Mucosa of descending colon (tissue), 3 donors: ENCODE results near the gene SPART. TPM values are rescaled to one million over a fixed set of nuclear protein-coding genes. Genes with fewer than 3 reads are reported as not detected.

Experiments used
- ATAC-seq: fragments of 200-7000 bp; cut with Tn5 transposase; one replicate; pipeline ENCODE4 v1.9.1; 2020; ENCODE audit warnings: mild to moderate bottlenecking, moderate library complexity
- DNase-seq, 3 donors: peaks; one replicate each; pipeline ENCODE4 v3.0.0-alpha.2; 2020
- H3K36me3 ChIP-seq: fragments of 200-600 bp; one replicate; pipeline ENCODE4 v1.8.0; 2021; ENCODE audit warnings: low read depth, mild to moderate bottlenecking
- H3K4me1 ChIP-seq: fragments of 200-600 bp; one replicate; pipeline ENCODE4 v1.8.0; 2021; ENCODE audit warnings: low read depth, mild to moderate bottlenecking
- H3K4me3 ChIP-seq: fragments of 200-600 bp; one replicate; pipeline ENCODE4 v1.8.0; 2021; ENCODE audit warnings: mild to moderate bottlenecking
- H3K9me3 ChIP-seq: fragments of 200-600 bp; one replicate; pipeline ENCODE4 v1.8.0; 2021; ENCODE audit warnings: mild to moderate bottlenecking
- intact Hi-C, 2 donors: fragments of 100-400 bp; cut with DNase I in 1 of 2; cut with micrococcal nuclease in 1 of 2; formaldehyde crosslinking; loops; one replicate each; pipeline versions ENCODE4 v1.11.0 to v1.11.1; 2022; cut with DNase I, micrococcal nuclease
- total RNA-seq, 3 donors: library from RNA; stranded (reverse); fragmentation: NEBNext Ultra II Directional in 2 of 3; extraction: Animal tissue kit (Norgen Biotek cat#: 25700) in 2 of 3; gene quantifications; one replicate each; pipeline versions ENCODE4 v1.2.1 to v1.2.4, GENCODE V29; 2021 to 2023
- TF ChIP-seq, protein P1 (sequence below): fragments of 200-600 bp; IDR thresholded peaks from one replicate; pipeline ENCODE4 v1.8.0; 2022; ENCODE audit warnings: antibody characterized with exemption, mild to moderate bottlenecking
- donor health status: DM: no; HTN: no; CAD: no; lungs with moderate emphysema.
- donor health status: DM: no; HTN: no; CAD: no.
- donor health status: DM: no; HTN: yes; CAD: no.

SPART gene
- total RNA-seq, 3 donors from 2014 or later: 6.0 to 93.4 (median 13.4) TPM

DNA sequence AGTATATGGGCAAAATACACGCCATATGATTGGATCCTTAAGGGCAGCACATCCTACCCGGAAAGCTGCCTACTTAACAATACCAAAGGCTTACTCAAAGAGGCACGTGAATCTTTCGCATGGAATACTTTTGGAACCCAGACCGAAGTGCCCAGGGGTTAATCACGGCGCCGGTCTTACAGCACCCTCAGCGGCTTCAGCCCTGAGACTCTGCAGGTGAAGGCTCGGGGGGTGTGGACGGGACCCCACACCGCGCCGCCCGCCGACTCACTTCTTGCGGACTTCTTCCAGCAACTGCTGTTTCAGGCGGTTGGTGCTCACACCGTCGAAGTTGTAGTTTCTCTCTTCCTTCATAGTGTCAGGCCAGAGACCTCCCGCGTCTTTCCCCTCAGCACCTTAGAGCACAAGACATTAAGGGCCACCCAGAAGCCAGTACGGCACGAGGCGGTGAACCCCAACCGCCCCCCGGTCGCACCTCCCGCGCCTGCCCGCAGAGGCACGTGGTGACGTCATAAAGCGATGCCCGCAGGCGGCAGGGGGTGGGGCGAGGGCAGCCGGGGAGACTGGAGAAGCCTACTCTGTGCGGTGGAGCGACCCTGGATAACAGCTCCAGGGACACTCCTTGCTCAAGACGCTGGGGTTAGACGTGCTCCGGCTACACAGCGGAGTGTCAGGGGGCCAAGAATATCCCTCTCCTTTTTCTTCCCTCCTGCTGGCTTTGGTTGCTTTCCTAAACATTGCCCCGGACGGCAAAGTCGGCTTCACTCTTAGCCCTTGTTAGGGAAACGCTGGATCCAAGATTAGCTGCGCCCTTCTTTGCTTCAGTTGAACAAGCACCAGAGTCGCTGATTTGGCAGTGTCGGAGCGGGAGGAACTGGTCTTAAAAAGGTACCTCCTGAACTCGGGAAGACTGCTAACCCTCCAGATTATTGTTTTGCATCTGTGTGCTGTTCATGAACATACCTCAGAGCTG is 48.5 kb downstream of the SPART start, which contains the start of gene CCDC169:
CCDC169 (minus strand) TSS at position 449 of the 973 bp plus-strand sequence; CDS start at position 354, 95 bp downstream.
- H3K36me3 ChIP-seq: no peaks in the 10 kb centered on the region
- H3K9me3 ChIP-seq: no peaks in the 10 kb centered on the region
- TF ChIP-seq, protein P1, sequence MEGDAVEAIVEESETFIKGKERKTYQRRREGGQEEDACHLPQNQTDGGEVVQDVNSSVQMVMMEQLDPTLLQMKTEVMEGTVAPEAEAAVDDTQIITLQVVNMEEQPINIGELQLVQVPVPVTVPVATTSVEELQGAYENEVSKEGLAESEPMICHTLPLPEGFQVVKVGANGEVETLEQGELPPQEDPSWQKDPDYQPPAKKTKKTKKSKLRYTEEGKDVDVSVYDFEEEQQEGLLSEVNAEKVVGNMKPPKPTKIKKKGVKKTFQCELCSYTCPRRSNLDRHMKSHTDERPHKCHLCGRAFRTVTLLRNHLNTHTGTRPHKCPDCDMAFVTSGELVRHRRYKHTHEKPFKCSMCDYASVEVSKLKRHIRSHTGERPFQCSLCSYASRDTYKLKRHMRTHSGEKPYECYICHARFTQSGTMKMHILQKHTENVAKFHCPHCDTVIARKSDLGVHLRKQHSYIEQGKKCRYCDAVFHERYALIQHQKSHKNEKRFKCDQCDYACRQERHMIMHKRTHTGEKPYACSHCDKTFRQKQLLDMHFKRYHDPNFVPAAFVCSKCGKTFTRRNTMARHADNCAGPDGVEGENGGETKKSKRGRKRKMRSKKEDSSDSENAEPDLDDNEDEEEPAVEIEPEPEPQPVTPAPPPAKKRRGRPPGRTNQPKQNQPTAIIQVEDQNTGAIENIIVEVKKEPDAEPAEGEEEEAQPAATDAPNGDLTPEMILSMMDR: no peak
- H3K4me3 ChIP-seq: no peak within 1 kb of the TSS
- ATAC-seq: peak; percentile 87
- no peaks in the 10 kb centered on the region for H3K4me1 ChIP-seq
- intact Hi-C loops: no loop called here
- peak; percentile 68 to 78 (median 70) for DNase-seq

DNA sequence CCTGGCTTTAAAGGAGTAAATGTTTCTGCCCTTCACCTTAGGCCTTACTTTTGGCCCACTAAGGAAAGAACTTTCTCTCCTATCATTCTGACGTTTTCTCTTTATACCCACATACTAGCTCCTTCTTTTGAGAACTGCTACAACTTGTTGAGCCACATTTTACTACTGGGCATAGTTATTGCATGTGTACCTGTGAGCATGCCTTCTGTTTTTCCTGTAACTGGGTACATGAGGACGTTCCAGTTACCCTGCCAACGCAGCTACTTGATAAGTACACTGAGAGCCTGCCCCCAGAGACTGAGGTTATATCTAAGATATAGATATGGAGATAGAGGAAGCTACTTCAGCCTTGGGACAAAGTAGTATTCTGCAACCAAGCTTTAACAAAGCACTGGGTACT is 52.1 kb downstream of the SPART start:
- ATAC-seq (no peak), DNase-seq (no peak)
- intact Hi-C loops: no loop called here
- Histone ChIP-seq H3K4me3 (no peak overlapping the region), H3K9me3 (peaks cover 9% of the 10 kb centered on the region), H3K4me1 (no peaks in the 10 kb centered on the region), H3K36me3 (no peaks in the 10 kb centered on the region)
- TF ChIP-seq, protein P1: no peak

DNA sequence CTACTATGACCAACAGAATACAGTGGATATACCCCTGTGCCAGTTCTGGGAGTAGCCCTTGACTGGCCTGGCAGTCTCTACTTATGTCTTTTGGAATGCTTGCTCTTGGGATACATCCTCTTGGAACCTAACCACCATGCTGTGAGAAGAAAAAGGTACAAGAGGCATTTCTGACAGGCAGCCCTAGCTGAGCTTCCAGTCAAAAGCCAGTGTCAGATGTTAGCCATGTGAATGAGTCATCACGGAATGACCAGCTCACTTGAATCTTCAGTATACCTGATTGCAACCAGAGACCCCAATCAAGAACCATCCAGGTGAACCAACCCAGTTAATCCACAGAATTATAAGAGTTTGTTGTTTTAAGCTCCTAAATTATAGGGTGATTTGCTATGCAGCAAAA is 52.7 kb downstream of the SPART start:
- TF ChIP-seq, protein P1: no peak
- Histone ChIP-seq H3K4me1 (no peaks in the 10 kb centered on the region), H3K36me3 (no peaks in the 10 kb centered on the region), H3K9me3 (peaks cover 14% of the 10 kb centered on the region), H3K4me3 (no peak overlapping the region)
- DNase-seq (no peak), ATAC-seq (no peak)
- intact Hi-C loops: no loop called here

DNA sequence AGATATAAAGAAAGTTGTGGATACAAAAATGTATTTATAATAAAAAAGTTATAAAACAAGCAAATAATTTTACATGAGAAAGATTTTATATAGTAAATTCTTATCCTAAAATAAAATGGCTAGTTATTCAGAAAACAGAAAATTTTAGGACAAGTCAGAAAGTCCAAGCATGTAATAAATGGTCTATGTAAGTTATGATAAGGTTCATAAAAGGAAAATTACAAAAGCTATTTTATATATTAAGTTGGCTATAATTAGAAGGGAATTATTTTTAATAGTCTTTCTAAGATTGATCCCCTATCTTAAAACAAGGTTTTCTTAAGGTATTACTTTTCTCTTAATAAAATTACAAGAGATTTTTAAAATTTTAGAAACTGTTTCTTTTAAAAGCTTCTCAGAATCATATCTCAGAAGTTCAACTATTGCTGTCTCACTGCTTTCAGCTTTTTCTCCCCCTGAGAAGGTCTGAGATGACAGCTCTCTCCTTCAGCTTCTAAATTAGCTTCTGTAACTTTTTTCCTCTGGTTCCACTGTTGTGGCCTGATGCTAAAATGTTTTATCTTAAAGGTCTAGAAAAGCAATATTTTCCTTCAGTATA is 57.3 kb downstream of the SPART start:
- no peak overlapping the region for H3K4me3 ChIP-seq
- H3K9me3 ChIP-seq: peaks cover 20% of the 10 kb centered on the region
- H3K36me3 ChIP-seq: no peaks in the 10 kb centered on the region
- no peaks in the 10 kb centered on the region for H3K4me1 ChIP-seq
- intact Hi-C loops: no loop called here
- DNase-seq (no peak), ATAC-seq (no peak)
- TF ChIP-seq, protein P1: no peak

DNA sequence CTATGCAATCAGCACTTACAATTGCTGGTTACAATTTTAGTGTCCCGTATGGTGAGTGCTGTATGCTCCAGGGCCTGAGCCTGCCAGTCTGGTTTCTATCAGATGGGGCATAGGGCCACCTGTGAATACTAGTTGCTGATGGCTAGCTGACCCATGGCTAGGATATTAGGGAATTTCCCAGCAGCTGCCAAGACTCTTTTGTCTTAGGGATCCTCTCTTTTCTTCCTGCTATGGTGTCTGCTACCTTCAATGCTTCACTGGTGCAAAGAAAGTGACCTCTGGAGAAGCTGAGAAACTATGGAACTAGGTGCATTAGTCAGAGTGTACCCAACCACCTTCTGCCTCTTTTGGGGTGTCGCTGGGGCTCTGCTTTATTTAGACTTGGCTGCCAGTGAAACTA is 60.2 kb downstream of the SPART start:
- ATAC-seq (no peak), DNase-seq (no peak)
- intact Hi-C loops: no loop called here

More for the DNA sequence above, 60.2 kb downstream of the SPART start:
- Histone ChIP-seq H3K4me3 (no peak overlapping the region), H3K4me1 (no peaks in the 10 kb centered on the region), H3K36me3 (no peaks in the 10 kb centered on the region), H3K9me3 (peaks cover 20% of the 10 kb centered on the region)
- TF ChIP-seq, protein P1: no peak
